ENCODE data around the gene COL26A1.

The COL26A1 gene

DNA sequence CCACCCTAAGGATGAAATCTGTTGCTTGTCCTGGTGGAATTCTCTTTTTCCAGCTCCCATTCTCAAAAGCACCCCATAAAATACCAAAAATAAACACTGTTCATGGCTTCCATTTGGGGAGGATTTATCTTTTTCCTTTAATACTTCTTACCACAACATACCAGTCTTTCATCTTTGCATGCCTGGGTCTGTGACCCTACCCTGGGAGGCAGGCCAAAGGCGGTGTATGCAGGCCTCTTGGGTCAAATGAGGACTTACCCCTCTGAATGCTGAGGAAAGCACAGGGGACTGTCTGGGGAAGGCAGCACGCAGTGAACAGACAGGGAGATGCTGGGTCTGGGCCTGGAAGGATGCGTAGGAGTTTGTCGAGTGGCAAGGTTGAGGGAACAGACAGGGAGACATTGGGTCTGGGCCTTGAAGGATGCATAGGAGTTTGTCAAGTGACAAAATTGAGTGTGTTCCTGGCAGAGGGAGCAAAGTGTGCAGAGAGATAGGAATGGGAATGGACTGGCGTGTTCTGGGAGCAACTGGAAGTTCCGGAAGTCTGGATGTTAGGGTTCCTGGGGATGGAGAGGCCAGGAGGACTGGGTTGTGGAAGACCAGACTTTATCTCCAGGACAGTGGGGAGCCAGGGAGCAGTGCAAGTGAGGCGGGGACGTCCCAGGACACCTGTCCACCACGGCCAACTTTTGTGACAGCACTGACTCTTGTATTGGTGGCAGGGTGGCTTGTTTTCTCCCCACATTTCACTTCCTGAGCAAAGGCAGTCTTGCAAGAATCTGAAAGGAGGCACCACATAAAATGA lies 225.7 kb downstream of the COL26A1 start:
- Histone ChIP-seq H3K9ac (ENCODE audit: low read length in 5 of 5) (no peak overlapping the region), H3K27ac (ENCODE audit: low read depth, low read length) (no peak overlapping the region), H3K9me3 (ENCODE audit: control insufficient read depth in 5 of 5, low read length in 5 of 5) (peaks cover 0 to 4% (median 3%) of the 10 kb centered on the region in 5 donors), H3K4me3 (ENCODE audit: low read depth in 1 of 5, low read length in 5 of 5) (no peak overlapping the region), H3K4me1 (ENCODE audit: control insufficient read depth in 5 of 5, insufficient read depth in 5 of 5, low read length in 5 of 5) (no peaks in the 10 kb centered on the region), H3K27me3 (ENCODE audit: control insufficient read depth in 5 of 5, insufficient read depth in 4 of 5, low read length in 5 of 5) (peaks cover 0 to 3% (median 2%) of the 10 kb centered on the region in 5 donors), H3K36me3 (ENCODE audit: control insufficient read depth in 5 of 5, insufficient read depth in 5 of 5, low read length in 5 of 5) (no peaks in the 10 kb centered on the region)

DNA sequence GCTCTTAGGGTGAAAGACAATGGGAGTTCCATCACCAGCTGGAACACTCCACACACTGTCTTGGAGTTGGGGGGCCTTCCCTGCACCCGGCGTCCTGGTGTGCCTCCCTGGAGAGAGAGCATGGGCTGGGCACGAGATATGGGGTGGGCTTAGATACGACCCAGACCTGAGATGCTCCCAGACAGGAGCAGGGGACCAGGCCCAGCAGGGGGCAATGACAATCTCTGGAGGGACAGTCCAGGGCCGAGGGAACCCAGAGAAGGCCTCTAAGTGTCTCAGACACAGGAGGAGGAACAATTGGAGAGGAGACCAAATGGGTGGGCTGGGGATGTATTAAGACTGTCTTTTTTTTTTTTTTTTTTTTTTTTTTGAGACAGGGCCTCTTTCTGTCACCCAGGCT lies 226.4 kb downstream of the COL26A1 start:
- Histone ChIP-seq H3K36me3 (ENCODE audit: control insufficient read depth in 5 of 5, insufficient read depth in 5 of 5, low read length in 5 of 5) (no peaks in the 10 kb centered on the region), H3K27me3 (ENCODE audit: control insufficient read depth in 5 of 5, insufficient read depth in 4 of 5, low read length in 5 of 5) (peaks cover 0 to 3% (median 2%) of the 10 kb centered on the region in 5 donors), H3K4me3 (ENCODE audit: low read depth in 1 of 5, low read length in 5 of 5) (no peak overlapping the region), H3K9me3 (ENCODE audit: control insufficient read depth in 5 of 5, low read length in 5 of 5) (no peaks in the 10 kb centered on the region), H3K4me1 (ENCODE audit: control insufficient read depth in 5 of 5, insufficient read depth in 5 of 5, low read length in 5 of 5) (no peaks in the 10 kb centered on the region), H3K27ac (ENCODE audit: low read depth, low read length) (no peak overlapping the region), H3K9ac (ENCODE audit: low read length in 5 of 5) (no peak overlapping the region)

DNA sequence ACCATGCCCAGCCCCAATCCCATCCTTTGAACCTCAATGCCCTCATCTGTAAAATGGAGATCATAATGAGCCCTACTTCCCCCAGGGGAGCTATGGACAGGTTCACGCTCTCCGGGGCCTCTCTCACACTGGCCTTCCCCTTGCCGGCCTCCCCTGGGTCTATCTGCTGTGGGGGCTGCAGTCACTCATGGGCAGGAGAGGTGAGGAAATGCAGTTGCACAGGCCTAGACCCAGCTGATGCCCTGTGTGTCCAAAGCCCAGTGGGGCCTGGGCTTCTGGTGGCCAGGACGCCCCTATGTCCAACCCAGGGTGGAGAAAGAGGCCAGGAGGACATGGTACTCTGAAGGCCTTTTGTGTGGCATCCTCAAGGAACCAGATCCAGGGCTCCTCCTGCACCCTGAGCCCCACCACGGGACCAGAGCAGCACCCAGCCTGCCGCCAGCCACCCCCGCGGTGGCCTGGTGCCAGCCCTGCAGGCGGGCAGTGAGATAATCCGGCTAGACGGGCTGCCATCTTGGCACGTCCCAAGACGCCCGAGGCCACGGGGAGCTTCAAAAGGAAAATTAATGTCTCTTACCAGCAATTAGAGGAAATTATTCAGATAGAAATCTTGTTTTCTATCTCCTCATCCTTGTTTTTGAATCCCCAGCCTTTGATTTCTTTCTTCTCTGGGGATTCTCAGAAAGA lies 227.4 kb downstream of the COL26A1 start:
- H3K9me3 ChIP-seq (ENCODE audit: control insufficient read depth in 5 of 5, low read length in 5 of 5): no peaks in the 10 kb centered on the region

DNA sequence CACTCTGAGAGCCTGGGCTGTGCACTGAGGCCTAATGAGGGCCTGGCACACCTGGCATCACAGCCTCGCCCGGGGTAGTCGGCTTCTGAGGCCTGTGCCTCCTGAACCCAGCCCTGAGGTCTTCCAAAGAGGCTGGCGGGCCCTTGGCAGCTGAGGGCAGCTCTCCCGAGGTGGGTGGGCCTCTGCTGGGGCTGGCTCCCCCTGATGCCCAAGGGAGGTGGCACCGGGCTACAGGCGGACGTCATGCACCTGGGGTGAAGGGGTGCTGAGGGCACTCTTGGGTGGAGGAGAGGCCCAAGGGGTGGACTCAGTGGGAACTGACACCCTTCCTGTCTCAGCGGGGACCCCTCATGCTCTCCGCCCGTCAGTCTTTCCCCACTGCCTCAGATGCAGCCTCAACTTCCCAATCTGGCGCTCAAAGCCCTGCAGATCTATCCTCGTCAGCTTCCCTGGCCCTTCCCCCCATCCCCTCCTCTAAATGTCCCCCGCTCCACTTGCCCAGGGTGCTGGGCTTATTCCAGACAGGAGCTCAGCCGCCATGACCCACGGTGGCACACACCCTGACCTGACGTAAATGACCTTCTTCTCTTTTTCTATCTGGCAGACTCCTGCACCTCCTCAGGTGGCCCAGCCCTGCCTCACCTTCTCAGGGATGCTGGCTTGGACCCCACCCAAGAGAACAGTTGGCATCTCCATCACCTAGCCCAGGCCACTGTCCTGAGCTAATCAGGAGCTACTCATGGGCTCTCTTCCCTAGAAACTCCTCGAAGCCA lies 228.2 kb downstream of the COL26A1 start:
- no peak overlapping the region for H3K9ac ChIP-seq (ENCODE audit: low read length in 5 of 5)
- H3K27me3 ChIP-seq (ENCODE audit: control insufficient read depth in 5 of 5, insufficient read depth in 4 of 5, low read length in 5 of 5): peaks cover 0 to 2% (median 2%) of the 10 kb centered on the region in 5 donors
- no peaks in the 10 kb centered on the region for H3K9me3 ChIP-seq (ENCODE audit: control insufficient read depth in 5 of 5, low read length in 5 of 5)
- no peaks in the 10 kb centered on the region for H3K36me3 ChIP-seq (ENCODE audit: control insufficient read depth in 5 of 5, insufficient read depth in 5 of 5, low read length in 5 of 5)
- no peak overlapping the region for H3K27ac ChIP-seq (ENCODE audit: low read depth, low read length)
- no peak overlapping the region for H3K4me3 ChIP-seq (ENCODE audit: low read depth in 1 of 5, low read length in 5 of 5)
- no peaks in the 10 kb centered on the region for H3K4me1 ChIP-seq (ENCODE audit: control insufficient read depth in 5 of 5, insufficient read depth in 5 of 5, low read length in 5 of 5)

More for the DNA sequence above, 227.4 kb downstream of the COL26A1 start:
- Histone ChIP-seq H3K27ac (ENCODE audit: low read depth, low read length) (no peak overlapping the region), H3K27me3 (ENCODE audit: control insufficient read depth in 5 of 5, insufficient read depth in 4 of 5, low read length in 5 of 5) (peaks cover 0 to 3% (median 2%) of the 10 kb centered on the region in 5 donors), H3K36me3 (ENCODE audit: control insufficient read depth in 5 of 5, insufficient read depth in 5 of 5, low read length in 5 of 5) (no peaks in the 10 kb centered on the region), H3K4me1 (ENCODE audit: control insufficient read depth in 5 of 5, insufficient read depth in 5 of 5, low read length in 5 of 5) (no peaks in the 10 kb centered on the region), H3K9ac (ENCODE audit: low read length in 5 of 5) (no peak overlapping the region), H3K4me3 (ENCODE audit: low read depth in 1 of 5, low read length in 5 of 5) (no peak overlapping the region)

DNA sequence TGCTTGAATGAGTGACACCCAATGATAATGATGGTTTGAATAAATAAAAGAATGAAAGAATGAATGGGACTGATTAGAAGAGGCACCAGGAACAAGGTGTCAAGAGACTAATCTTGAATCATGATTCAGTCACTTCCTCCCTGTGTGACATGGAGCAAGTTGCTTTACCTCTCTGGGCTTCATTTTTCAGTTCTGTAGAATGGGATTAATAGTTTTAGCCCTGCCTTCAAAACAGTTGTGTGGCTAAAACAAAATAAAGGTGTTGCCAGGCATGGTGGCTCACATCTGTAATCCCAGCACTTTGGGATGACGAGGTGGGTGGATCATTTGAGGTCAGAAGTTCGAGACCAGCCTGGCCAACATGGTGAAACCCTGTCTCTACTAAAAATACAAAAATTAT lies 228.8 kb downstream of the COL26A1 start:
- no peak overlapping the region for H3K27ac ChIP-seq (ENCODE audit: low read depth, low read length)
- no peaks in the 10 kb centered on the region for H3K4me1 ChIP-seq (ENCODE audit: control insufficient read depth in 5 of 5, insufficient read depth in 5 of 5, low read length in 5 of 5)
- peaks cover 0 to 2% (median 0%) of the 10 kb centered on the region in 5 donors for H3K27me3 ChIP-seq (ENCODE audit: control insufficient read depth in 5 of 5, insufficient read depth in 4 of 5, low read length in 5 of 5)
- H3K9ac ChIP-seq (ENCODE audit: low read length in 5 of 5): no peak overlapping the region
- no peaks in the 10 kb centered on the region for H3K9me3 ChIP-seq (ENCODE audit: control insufficient read depth in 5 of 5, low read length in 5 of 5)
- H3K36me3 ChIP-seq (ENCODE audit: control insufficient read depth in 5 of 5, insufficient read depth in 5 of 5, low read length in 5 of 5): no peaks in the 10 kb centered on the region
- no peak overlapping the region for H3K4me3 ChIP-seq (ENCODE audit: low read depth in 1 of 5, low read length in 5 of 5)

DNA sequence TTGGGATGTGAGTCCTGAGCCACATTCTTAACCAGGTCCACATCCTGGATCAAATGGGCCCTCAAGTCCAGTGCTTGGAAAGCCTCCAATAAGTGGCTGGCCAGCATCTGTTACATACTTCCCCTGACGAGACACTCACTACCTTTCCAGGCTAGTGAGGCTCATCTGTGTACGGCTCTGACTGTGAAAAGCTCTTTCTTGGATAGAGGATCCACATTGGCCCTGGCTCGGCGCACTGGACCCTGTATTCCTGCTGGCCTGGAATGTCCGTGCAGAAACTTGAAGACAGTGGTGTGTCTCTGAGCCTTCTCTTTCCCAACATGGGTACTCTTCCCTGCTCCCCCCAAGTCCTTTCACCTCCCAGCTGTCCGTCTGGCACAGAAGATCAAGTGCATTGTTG lies 230.9 kb downstream of the COL26A1 start:
- Histone ChIP-seq H3K36me3 (ENCODE audit: control insufficient read depth in 5 of 5, insufficient read depth in 5 of 5, low read length in 5 of 5) (no peaks in the 10 kb centered on the region), H3K9ac (ENCODE audit: low read length in 5 of 5) (no peak overlapping the region), H3K4me1 (ENCODE audit: control insufficient read depth in 5 of 5, insufficient read depth in 5 of 5, low read length in 5 of 5) (peaks cover 0 to under 1% (median 0%) of the 10 kb centered on the region in 5 donors), H3K27me3 (ENCODE audit: control insufficient read depth in 5 of 5, insufficient read depth in 4 of 5, low read length in 5 of 5) (peaks cover 0 to 2% (median 0%) of the 10 kb centered on the region in 5 donors), H3K4me3 (ENCODE audit: low read depth in 1 of 5, low read length in 5 of 5) (no peak overlapping the region), H3K9me3 (ENCODE audit: control insufficient read depth in 5 of 5, low read length in 5 of 5) (no peaks in the 10 kb centered on the region), H3K27ac (ENCODE audit: low read depth, low read length) (no peak overlapping the region)

DNA sequence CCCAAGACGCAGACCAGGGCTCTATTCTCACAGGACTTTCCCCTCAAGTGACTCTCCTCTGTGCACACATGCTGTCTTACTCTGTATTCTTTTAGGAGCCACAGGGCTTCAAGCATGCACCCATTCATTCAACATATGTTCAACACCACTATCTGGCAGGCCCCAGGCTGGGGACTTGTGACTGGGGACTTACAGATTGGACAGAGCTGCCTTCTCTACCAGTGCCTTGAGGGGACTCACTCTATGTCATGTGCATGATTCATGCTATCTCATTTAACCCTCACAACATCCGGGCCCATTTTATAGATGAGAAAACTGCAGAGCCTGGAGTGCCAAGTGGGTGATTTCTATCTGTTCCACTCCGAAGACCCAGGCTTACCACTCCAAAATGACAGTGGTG lies 232.1 kb downstream of the COL26A1 start:
- no peak overlapping the region for H3K9ac ChIP-seq (ENCODE audit: low read length in 5 of 5)
- no peaks in the 10 kb centered on the region for H3K9me3 ChIP-seq (ENCODE audit: control insufficient read depth in 5 of 5, low read length in 5 of 5)
- H3K4me3 ChIP-seq (ENCODE audit: low read depth in 1 of 5, low read length in 5 of 5): no peak overlapping the region
- H3K4me1 ChIP-seq (ENCODE audit: control insufficient read depth in 5 of 5, insufficient read depth in 5 of 5, low read length in 5 of 5): peaks cover 0 to 7% (median 6%) of the 10 kb centered on the region in 5 donors
- peaks cover 0 to 2% (median 0%) of the 10 kb centered on the region in 5 donors for H3K27me3 ChIP-seq (ENCODE audit: control insufficient read depth in 5 of 5, insufficient read depth in 4 of 5, low read length in 5 of 5)
- H3K36me3 ChIP-seq (ENCODE audit: control insufficient read depth in 5 of 5, insufficient read depth in 5 of 5, low read length in 5 of 5): no peaks in the 10 kb centered on the region
- no peak overlapping the region for H3K27ac ChIP-seq (ENCODE audit: low read depth, low read length)

DNA sequence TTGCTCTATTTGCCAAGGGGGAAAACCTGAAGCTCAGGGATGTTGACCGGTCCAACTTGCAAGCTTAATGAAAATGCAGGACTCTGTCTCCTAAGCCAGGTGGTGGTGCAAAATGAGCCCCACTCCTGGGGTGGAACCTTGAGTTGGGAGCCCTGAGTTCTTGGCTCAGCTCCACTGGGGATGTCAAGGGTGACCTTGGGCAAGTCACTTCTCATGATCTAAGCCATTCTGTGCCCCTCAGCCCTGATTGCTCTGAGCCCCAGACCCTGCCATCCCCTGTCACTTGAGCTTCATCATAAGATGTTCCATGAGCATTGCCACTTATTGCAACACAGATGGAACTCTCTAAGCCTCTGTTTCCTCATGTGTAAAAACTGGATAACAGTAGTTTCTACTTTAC lies 232.6 kb downstream of the COL26A1 start:
- Histone ChIP-seq H3K9ac (ENCODE audit: low read length in 5 of 5) (no peak overlapping the region), H3K27ac (ENCODE audit: low read depth, low read length) (no peak overlapping the region), H3K4me1 (ENCODE audit: control insufficient read depth in 5 of 5, insufficient read depth in 5 of 5, low read length in 5 of 5) (peaks cover 0 to 7% (median 6%) of the 10 kb centered on the region in 5 donors), H3K4me3 (ENCODE audit: low read depth in 1 of 5, low read length in 5 of 5) (no peak overlapping the region), H3K36me3 (ENCODE audit: control insufficient read depth in 5 of 5, insufficient read depth in 5 of 5, low read length in 5 of 5) (no peaks in the 10 kb centered on the region), H3K27me3 (ENCODE audit: control insufficient read depth in 5 of 5, insufficient read depth in 4 of 5, low read length in 5 of 5) (peaks cover 0 to 2% (median 0%) of the 10 kb centered on the region in 5 donors), H3K9me3 (ENCODE audit: control insufficient read depth in 5 of 5, low read length in 5 of 5) (no peaks in the 10 kb centered on the region)

DNA sequence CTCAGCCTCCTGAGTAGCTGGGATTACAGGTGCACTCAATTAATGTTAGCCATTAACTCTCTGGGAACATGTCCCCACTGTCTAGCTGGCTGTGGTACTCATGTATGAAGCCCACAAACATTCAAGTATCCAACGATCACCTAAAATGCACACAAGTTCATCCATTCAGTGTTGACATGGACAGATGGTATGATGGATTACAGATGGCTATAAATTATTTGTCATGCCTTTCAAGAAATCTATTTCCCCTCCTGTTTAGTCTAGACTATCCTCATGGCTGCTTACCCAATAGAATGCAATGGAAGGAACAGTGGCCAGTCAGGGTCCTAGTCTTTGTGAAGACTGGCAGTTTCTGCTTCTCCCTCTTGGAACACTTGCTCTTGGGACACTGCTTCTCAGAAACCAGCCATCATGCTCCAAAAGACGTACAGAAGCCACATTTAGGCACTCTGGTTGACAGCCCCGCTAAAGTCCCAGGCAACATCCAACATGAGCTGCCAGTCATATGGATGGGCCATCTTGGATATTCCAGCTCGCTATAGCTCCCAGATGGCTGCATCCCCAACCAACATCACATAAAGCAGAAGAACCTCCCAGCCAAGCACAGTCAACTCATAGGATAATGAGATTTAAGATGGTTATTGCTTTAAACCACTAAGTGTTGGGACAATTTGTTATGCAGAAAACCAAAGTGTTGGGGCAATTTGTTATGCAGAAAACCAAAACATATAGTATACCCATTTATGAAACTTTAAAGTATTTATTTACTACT lies 233.3 kb downstream of the COL26A1 start:
- H3K4me3 ChIP-seq (ENCODE audit: low read depth in 1 of 5, low read length in 5 of 5): no peak overlapping the region
- peaks cover 0 to 2% (median 0%) of the 10 kb centered on the region in 5 donors for H3K27me3 ChIP-seq (ENCODE audit: control insufficient read depth in 5 of 5, insufficient read depth in 4 of 5, low read length in 5 of 5)
- H3K27ac ChIP-seq (ENCODE audit: low read depth, low read length): no peak overlapping the region
- H3K9me3 ChIP-seq (ENCODE audit: control insufficient read depth in 5 of 5, low read length in 5 of 5): no peaks in the 10 kb centered on the region
- H3K9ac ChIP-seq (ENCODE audit: low read length in 5 of 5): no peak overlapping the region
- peaks cover 0 to 7% (median 6%) of the 10 kb centered on the region in 5 donors for H3K4me1 ChIP-seq (ENCODE audit: control insufficient read depth in 5 of 5, insufficient read depth in 5 of 5, low read length in 5 of 5)
- H3K36me3 ChIP-seq (ENCODE audit: control insufficient read depth in 5 of 5, insufficient read depth in 5 of 5, low read length in 5 of 5): no peaks in the 10 kb centered on the region

Measured in subcutaneous abdominal adipose tissue (tissue), 5 donors.